Measurements from ENCODE around the gene GLT1D1. TPM values are rescaled to one million over a fixed set of nuclear protein-coding genes. Genes with fewer than 3 reads are reported as not detected.

Gene GLT1D1
- total and polyA plus RNA-seq, 2 experiments from 2014 or later: 1.4 to 4.4 TPM

DNA sequence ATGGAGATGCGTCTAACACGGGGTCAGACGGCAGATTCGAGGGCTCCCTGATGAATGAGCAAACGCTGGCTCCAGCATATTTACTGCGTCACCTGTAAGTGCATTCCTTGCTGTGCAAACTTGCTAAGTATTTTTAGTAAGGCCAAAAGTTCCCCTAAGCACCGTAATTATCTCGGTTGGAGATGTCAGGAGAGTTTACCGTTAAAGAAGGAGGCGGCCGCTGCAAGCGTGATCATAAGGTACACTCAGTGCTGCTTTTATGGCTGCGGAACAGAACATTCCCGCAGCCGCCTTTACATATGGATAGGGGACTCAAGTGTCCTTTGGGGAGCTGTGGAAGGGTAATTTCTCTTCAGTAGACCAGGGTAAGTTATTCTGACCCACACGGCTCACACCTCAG lies 175.6 kb downstream of the GLT1D1 start:
- no peaks in the 10 kb centered on the region for H4K20me1 ChIP-seq (replicated peaks; ENCODE audit: insufficient read depth)
- H3K79me2 ChIP-seq (replicated peaks; ENCODE audit: insufficient read depth): no peaks in the 10 kb centered on the region
- Mint-ChIP-seq H3K27ac (no peak overlapping the region), H3K9me3 (peaks cover 31% of the 10 kb centered on the region), H3K27me3 (ENCODE audit: insufficient read depth, low read depth, poor library complexity) (peaks cover 2% of the 10 kb centered on the region), H3K4me3 (no peak overlapping the region), H3K4me1 (no peaks in the 10 kb centered on the region), H3K36me3 (ENCODE audit: low read depth) (peaks cover 34% of the 10 kb centered on the region)
- no peak overlapping the region for H2AFZ ChIP-seq
- ATAC-seq (no peak), DNase-seq (ENCODE audit: low spot score) (no peak)
- no peak overlapping the region for H3K4me3 ChIP-seq
- H3K27ac ChIP-seq (ENCODE audit: low read depth): no peak overlapping the region
- TF ChIP-seq EZH2phosphoT487 (IDR thresholded peaks at IDR 0.05; ENCODE audit: unreplicated experiment) (no peak), CREB1 (CRISPR knock-in tag; IDR thresholded peaks at IDR 0.05; ENCODE audit: low read depth) (no peak), NANOG (IDR thresholded peaks at IDR 0.05; ENCODE audit: borderline replicate concordance) (no peak), POLR2AphosphoS5 (IDR thresholded peaks at IDR 0.05; ENCODE audit: low read depth) (no peak), EZH2 (IDR thresholded peaks at IDR 0.05; ENCODE audit: low read depth, unreplicated experiment) (no peak), ZNF331 (CRISPR knock-in tag; IDR thresholded peaks at IDR 0.05; ENCODE audit: low read depth) (no peak), STAT1 (IDR thresholded peaks at IDR 0.05; ENCODE audit: unreplicated experiment) (no peak), JUNB (IDR thresholded peaks at IDR 0.05; ENCODE audit: unreplicated experiment) (no peak)
- TF ChIP-seq, protein P1, sequence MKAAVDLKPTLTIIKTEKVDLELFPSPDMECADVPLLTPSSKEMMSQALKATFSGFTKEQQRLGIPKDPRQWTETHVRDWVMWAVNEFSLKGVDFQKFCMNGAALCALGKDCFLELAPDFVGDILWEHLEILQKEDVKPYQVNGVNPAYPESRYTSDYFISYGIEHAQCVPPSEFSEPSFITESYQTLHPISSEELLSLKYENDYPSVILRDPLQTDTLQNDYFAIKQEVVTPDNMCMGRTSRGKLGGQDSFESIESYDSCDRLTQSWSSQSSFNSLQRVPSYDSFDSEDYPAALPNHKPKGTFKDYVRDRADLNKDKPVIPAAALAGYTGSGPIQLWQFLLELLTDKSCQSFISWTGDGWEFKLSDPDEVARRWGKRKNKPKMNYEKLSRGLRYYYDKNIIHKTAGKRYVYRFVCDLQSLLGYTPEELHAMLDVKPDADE (IDR thresholded peaks at IDR 0.05): no peak
- TF ChIP-seq, protein P2, sequence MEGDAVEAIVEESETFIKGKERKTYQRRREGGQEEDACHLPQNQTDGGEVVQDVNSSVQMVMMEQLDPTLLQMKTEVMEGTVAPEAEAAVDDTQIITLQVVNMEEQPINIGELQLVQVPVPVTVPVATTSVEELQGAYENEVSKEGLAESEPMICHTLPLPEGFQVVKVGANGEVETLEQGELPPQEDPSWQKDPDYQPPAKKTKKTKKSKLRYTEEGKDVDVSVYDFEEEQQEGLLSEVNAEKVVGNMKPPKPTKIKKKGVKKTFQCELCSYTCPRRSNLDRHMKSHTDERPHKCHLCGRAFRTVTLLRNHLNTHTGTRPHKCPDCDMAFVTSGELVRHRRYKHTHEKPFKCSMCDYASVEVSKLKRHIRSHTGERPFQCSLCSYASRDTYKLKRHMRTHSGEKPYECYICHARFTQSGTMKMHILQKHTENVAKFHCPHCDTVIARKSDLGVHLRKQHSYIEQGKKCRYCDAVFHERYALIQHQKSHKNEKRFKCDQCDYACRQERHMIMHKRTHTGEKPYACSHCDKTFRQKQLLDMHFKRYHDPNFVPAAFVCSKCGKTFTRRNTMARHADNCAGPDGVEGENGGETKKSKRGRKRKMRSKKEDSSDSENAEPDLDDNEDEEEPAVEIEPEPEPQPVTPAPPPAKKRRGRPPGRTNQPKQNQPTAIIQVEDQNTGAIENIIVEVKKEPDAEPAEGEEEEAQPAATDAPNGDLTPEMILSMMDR (conservative IDR thresholded peaks at IDR 0.05; ENCODE audit: low read depth in 2 of 2): no peak
- TF ChIP-seq, protein P3, sequence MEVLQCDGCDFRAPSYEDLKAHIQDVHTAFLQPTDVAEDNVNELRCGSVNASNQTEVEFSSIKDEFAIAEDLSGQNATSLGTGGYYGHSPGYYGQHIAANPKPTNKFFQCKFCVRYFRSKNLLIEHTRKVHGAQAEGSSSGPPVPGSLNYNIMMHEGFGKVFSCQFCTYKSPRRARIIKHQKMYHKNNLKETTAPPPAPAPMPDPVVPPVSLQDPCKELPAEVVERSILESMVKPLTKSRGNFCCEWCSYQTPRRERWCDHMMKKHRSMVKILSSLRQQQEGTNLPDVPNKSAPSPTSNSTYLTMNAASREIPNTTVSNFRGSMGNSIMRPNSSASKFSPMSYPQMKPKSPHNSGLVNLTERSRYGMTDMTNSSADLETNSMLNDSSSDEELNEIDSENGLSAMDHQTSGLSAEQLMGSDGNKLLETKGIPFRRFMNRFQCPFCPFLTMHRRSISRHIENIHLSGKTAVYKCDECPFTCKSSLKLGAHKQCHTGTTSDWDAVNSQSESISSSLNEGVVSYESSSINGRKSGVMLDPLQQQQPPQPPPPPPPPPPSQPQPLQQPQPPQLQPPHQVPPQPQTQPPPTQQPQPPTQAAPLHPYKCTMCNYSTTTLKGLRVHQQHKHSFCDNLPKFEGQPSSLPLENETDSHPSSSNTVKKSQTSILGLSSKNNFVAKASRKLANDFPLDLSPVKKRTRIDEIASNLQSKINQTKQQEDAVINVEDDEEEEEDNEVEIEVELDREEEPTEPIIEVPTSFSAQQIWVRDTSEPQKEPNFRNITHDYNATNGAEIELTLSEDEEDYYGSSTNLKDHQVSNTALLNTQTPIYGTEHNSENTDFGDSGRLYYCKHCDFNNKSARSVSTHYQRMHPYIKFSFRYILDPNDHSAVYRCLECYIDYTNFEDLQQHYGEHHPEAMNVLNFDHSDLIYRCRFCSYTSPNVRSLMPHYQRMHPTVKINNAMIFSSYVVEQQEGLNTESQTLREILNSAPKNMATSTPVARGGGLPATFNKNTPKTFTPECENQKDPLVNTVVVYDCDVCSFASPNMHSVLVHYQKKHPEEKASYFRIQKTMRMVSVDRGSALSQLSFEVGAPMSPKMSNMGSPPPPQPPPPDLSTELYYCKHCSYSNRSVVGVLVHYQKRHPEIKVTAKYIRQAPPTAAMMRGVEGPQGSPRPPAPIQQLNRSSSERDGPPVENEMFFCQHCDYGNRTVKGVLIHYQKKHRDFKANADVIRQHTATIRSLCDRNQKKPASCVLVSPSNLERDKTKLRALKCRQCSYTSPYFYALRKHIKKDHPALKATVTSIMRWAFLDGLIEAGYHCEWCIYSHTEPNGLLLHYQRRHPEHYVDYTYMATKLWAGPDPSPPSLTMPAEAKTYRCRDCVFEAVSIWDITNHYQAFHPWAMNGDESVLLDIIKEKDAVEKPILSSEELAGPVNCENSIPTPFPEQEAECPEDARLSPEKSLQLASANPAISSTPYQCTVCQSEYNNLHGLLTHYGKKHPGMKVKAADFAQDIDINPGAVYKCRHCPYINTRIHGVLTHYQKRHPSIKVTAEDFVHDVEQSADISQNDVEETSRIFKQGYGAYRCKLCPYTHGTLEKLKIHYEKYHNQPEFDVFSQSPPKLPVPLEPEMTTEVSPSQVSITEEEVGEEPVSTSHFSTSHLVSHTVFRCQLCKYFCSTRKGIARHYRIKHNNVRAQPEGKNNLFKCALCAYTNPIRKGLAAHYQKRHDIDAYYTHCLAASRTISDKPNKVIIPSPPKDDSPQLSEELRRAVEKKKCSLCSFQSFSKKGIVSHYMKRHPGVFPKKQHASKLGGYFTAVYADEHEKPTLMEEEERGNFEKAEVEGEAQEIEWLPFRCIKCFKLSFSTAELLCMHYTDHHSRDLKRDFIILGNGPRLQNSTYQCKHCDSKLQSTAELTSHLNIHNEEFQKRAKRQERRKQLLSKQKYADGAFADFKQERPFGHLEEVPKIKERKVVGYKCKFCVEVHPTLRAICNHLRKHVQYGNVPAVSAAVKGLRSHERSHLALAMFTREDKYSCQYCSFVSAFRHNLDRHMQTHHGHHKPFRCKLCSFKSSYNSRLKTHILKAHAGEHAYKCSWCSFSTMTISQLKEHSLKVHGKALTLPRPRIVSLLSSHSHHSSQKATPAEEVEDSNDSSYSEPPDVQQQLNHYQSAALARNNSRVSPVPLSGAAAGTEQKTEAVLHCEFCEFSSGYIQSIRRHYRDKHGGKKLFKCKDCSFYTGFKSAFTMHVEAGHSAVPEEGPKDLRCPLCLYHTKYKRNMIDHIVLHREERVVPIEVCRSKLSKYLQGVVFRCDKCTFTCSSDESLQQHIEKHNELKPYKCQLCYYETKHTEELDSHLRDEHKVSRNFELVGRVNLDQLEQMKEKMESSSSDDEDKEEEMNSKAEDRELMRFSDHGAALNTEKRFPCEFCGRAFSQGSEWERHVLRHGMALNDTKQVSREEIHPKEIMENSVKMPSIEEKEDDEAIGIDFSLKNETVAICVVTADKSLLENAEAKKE (CRISPR knock-in tag; IDR thresholded peaks at IDR 0.05): no peak
- TF ChIP-seq, protein P4, sequence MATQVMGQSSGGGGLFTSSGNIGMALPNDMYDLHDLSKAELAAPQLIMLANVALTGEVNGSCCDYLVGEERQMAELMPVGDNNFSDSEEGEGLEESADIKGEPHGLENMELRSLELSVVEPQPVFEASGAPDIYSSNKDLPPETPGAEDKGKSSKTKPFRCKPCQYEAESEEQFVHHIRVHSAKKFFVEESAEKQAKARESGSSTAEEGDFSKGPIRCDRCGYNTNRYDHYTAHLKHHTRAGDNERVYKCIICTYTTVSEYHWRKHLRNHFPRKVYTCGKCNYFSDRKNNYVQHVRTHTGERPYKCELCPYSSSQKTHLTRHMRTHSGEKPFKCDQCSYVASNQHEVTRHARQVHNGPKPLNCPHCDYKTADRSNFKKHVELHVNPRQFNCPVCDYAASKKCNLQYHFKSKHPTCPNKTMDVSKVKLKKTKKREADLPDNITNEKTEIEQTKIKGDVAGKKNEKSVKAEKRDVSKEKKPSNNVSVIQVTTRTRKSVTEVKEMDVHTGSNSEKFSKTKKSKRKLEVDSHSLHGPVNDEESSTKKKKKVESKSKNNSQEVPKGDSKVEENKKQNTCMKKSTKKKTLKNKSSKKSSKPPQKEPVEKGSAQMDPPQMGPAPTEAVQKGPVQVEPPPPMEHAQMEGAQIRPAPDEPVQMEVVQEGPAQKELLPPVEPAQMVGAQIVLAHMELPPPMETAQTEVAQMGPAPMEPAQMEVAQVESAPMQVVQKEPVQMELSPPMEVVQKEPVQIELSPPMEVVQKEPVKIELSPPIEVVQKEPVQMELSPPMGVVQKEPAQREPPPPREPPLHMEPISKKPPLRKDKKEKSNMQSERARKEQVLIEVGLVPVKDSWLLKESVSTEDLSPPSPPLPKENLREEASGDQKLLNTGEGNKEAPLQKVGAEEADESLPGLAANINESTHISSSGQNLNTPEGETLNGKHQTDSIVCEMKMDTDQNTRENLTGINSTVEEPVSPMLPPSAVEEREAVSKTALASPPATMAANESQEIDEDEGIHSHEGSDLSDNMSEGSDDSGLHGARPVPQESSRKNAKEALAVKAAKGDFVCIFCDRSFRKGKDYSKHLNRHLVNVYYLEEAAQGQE (IDR thresholded peaks at IDR 0.05; ENCODE audit: unreplicated experiment): no peak
- no peaks in the 10 kb centered on the region for H3K36me3 ChIP-seq (ENCODE audit: insufficient read depth)
- H3K27me3 ChIP-seq (ENCODE audit: insufficient read depth): no peaks in the 10 kb centered on the region
- H3K4me2 ChIP-seq: no peak overlapping the region
- H3K4me1 ChIP-seq (ENCODE audit: insufficient read depth): no peaks in the 10 kb centered on the region
- H3F3A ChIP-seq (replicated peaks; ENCODE audit: low read depth): no peaks in the 10 kb centered on the region
- no peaks in the 10 kb centered on the region for H3K9me2 ChIP-seq (ENCODE audit: insufficient read depth)
